Activated T-helper 1 cell treated with Interleukin-2 at 50 U/mL for 16 hours (primary cell): Measurements from ENCODE around the gene MTCH1.

ENCODE experiments used
- DNase-seq: peaks from one replicate; pipeline ENCODE4 v3.0.0-alpha.2; 2020; ENCODE audit warnings: low read depth

The MTCH1 gene

GRCh38 chr6:37017606-37018197, 31.7 kb upstream of the MTCH1 start:
- DNase-seq: no peak

- DNase-seq: no peak
These were observed 31.0 kb upstream of the MTCH1 start for GRCh38 chr6:37016995-37017394.

GRCh38 chr6:37015532-37015931, 29.5 kb upstream of the MTCH1 start:
- DNase-seq: no peak

- DNase-seq: no peak
These were observed 28.7 kb upstream of the MTCH1 start for GRCh38 chr6:37014667-37015066.

GRCh38 chr6:37013516-37014491, 27.8 kb upstream of the MTCH1 start:
- DNase-seq: no peak

GRCh38 chr6:37011656-37012378, 25.8 kb upstream of the MTCH1 start:
- DNase-seq: no peak

GRCh38 chr6:37010402-37010892, 24.5 kb upstream of the MTCH1 start:
- DNase-seq: no peak

- DNase-seq: no peak
These were observed 22.8 kb upstream of the MTCH1 start for GRCh38 chr6:37008484-37009465.

- DNase-seq: no peak
These were observed 21.5 kb upstream of the MTCH1 start for GRCh38 chr6:37007340-37008043.

GRCh38 chr6:37006793-37007339, 20.9 kb upstream of the MTCH1 start:
- DNase-seq: no peak

- DNase-seq: no peak
These were observed 20.0 kb upstream of the MTCH1 start for GRCh38 chr6:37005827-37006567.

GRCh38 chr6:37005061-37005810, 19.2 kb upstream of the MTCH1 start, which contains the start of gene FGD2:
Gene FGD2 (plus strand): TSS chr6:37005655. CDS start chr6:37005818, 163 bp downstream.
- DNase-seq: no peak

- no peak for DNase-seq
These were observed 18.3 kb upstream of the MTCH1 start for GRCh38 chr6:37004044-37004980.

- DNase-seq: no peak
These were observed 13.7 kb upstream of the MTCH1 start for GRCh38 chr6:36999751-37000125.

GRCh38 chr6:36999061-36999750, 13.2 kb upstream of the MTCH1 start:
- DNase-seq: no peak

- no peak for DNase-seq
These were observed 12.7 kb upstream of the MTCH1 start for GRCh38 chr6:36998723-36999038.
